HG02884 (cell line): Measurements from ENCODE around the gene FOXP1.

Experiments used
- ATAC-seq: cut with Tn5 transposase; IDR thresholded peaks from one replicate; pipeline ENCODE4 v1.9.1; 2021; ENCODE audit warnings: mild to moderate bottlenecking, moderate library complexity; ENCODE audit not compliant: unreplicated experiment

The FOXP1 gene

GRCh38 chr3:71166339-71167240, 416.9 kb downstream of the FOXP1 start:
- ATAC-seq = no peak

- no peak for ATAC-seq
Observed at GRCh38 chr3:71164881-71165280, 418.6 kb downstream of the FOXP1 start.

GRCh38 chr3:71163198-71163918, 420.2 kb downstream of the FOXP1 start:
- ATAC-seq = no peak

- no peak for ATAC-seq
Observed at GRCh38 chr3:71162221-71162620, 421.3 kb downstream of the FOXP1 start.

- ATAC-seq = no peak
Observed at GRCh38 chr3:71160785-71161546, 422.6 kb downstream of the FOXP1 start.

GRCh38 chr3:71156062-71156665, 427.4 kb downstream of the FOXP1 start:
- ATAC-seq = no peak

- ATAC-seq = no peak
Observed at GRCh38 chr3:71154846-71155245, 428.7 kb downstream of the FOXP1 start.

- ATAC-seq = no peak
Observed at GRCh38 chr3:71153713-71154112, 429.8 kb downstream of the FOXP1 start.

GRCh38 chr3:71152892-71153265, 430.6 kb downstream of the FOXP1 start:
- no peak for ATAC-seq

GRCh38 chr3:71152039-71152891, 431.3 kb downstream of the FOXP1 start:
- ATAC-seq = no peak

GRCh38 chr3:71149959-71150954, 433.3 kb downstream of the FOXP1 start:
- no peak for ATAC-seq

GRCh38 chr3:71148455-71149060, 435.0 kb downstream of the FOXP1 start:
- no peak for ATAC-seq

- no peak for ATAC-seq
Observed at GRCh38 chr3:71146673-71147072, 436.9 kb downstream of the FOXP1 start.

GRCh38 chr3:71145954-71146353, 437.6 kb downstream of the FOXP1 start:
- ATAC-seq = no peak

- no peak for ATAC-seq
Observed at GRCh38 chr3:71144525-71145253, 438.8 kb downstream of the FOXP1 start.

- no peak for ATAC-seq
Observed at GRCh38 chr3:71143493-71143892, 440.0 kb downstream of the FOXP1 start.

- ATAC-seq = no peak
Observed at GRCh38 chr3:71142441-71143161, 440.9 kb downstream of the FOXP1 start.
